Measurements from ENCODE around the gene SH3BP5.

GRCh38 chr3:15295506-15295905 lies 36.9 kb downstream of the SH3BP5 start:
- TF ChIP-seq, protein P1, sequence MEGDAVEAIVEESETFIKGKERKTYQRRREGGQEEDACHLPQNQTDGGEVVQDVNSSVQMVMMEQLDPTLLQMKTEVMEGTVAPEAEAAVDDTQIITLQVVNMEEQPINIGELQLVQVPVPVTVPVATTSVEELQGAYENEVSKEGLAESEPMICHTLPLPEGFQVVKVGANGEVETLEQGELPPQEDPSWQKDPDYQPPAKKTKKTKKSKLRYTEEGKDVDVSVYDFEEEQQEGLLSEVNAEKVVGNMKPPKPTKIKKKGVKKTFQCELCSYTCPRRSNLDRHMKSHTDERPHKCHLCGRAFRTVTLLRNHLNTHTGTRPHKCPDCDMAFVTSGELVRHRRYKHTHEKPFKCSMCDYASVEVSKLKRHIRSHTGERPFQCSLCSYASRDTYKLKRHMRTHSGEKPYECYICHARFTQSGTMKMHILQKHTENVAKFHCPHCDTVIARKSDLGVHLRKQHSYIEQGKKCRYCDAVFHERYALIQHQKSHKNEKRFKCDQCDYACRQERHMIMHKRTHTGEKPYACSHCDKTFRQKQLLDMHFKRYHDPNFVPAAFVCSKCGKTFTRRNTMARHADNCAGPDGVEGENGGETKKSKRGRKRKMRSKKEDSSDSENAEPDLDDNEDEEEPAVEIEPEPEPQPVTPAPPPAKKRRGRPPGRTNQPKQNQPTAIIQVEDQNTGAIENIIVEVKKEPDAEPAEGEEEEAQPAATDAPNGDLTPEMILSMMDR (IDR thresholded peaks at IDR 0.05): no peak
- peak; percentile 72 for TF ChIP-seq EP300 (IDR thresholded peaks at IDR 0.05)
- no peak for TF ChIP-seq POLR2A (IDR thresholded peaks at IDR 0.05)
